CD4-positive, alpha-beta T cell treated with Interleukin-6 at 100 ng/mL for 8 hours (primary cell): Measurements from ENCODE around the gene EFHD2.
"Not testable (repeated sequence)": the region's sequence is repeated elsewhere in the genome, so short reads cannot be mapped to it uniquely, and the experiment has no call there.

Experiments used
- DNase-seq: peaks from one replicate; pipeline ENCODE4 v3.0.0-alpha.2; 2020; ENCODE audit warnings: mixed read lengths, low spot score

Gene EFHD2

DNA sequence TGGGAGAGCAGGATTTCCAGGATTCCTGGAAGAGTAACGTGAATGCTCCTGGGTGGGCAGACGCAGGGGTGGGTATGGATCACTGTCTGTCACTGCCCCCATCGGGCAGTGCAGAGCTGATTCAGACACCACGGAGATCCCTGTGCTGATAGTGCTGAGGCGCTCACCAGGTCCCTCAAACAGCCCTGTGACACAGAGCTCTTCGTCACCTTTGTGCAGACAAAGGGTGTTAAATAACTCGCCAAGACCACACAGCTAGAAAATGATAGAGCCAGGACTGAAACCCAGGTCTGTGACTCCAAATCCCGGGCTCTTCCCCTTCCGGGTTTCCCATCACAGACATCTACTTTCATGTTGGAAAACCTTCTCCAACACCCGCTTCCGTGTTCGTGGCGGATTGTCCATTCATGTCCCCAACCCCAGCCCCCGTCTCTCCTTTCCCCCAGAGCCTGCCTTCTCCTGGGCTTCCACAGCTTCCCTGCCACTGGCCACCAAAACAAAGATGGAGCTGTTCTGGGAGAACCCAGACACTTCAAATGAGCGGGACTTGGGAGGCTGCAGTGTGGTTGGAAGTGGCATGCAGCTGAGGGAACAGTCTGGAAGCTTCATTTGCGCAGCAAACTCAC is 2.6 kb downstream of the EFHD2 start:
- DNase-seq, result peak; percentile 43

DNA sequence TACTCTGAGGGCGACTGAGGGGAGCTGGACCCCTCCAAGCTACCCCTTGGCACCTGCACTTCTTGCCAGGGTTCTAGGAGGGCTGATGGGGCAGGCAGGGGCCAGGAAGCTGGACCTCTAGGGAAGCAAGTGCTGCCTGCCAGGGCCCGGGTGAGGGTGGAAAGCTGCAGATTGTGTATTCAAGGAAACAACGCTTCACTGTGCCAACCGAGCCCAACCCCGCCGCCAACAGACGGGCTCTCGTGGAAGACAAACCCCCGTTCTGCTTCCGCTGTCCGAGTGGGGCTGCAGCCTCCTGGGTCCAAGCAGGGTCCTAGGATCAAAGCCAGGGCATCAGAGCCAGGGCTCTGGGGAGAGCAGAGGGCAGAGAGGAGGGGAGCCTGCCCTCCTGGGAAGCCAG is 3.2 kb downstream of the EFHD2 start:
- no peak for DNase-seq

DNA sequence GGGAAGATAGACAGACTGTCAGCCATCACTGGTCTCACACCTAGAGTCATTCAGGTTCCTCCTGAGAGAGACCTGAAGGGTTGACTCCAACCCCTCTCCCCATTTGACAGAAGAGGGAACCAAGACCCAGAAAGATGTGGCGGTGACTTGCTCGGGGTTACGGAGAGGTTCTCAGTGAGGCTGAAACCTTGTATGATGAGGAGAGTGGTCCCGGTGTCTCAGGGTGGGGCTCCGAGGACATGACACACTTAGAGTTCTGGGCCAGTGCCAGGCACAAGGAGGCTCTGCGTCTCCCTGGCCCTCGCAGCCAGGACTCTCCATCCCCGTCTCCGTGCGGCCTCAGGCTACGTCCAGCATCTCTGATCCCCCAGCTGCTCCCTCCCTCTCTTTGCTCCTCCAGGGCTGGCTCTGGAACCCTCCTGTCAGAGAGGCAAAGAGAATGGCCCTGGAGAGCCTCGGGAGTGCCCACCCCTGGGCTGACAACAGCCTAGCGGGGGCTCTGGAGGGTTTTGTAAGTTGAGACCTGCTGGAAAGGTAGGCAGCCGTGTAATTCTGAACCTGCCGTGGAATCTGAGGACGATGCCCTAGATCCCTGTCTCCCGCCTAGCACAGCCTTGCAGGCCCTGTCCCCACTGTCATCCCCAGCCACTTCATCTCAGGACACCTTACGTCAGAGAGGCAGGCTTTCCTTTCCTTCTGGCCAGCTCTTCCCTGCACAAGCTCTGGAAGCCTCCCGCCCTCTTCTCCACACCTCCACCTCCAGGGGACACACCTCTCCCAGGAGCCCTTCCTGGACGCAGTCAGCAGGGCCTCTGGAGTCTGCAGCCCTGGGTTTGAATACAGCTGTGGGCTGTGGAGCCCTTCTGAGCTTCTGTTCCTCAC is 4.1 kb downstream of the EFHD2 start:
- DNase-seq, result no peak

DNA sequence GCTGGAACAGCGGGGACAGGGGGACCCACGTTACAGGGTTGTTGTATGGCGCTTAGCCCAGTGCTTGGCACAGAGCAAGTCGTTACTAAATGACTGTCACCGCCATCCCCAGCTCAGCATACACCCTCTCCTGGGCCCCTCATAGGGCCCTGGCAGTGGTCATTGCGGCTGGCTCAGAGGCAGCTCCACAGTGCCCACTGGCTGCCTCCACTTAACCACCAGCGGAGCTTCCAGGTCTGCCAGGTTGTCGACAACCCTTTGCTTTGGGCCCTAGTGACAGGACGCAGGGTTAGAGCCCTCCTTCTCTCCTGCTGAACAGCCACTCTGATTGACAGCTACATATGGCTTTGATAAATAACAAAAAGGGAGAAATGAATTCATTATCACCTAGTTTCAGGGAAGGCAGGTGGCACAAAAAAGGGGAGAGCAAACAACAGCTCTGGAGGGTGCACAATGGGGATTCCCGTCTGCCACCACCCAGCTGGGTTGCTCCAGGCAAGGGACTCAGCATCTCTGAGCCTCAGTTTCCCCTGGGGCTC is 4.8 kb downstream of the EFHD2 start:
- DNase-seq, result no peak

DNA sequence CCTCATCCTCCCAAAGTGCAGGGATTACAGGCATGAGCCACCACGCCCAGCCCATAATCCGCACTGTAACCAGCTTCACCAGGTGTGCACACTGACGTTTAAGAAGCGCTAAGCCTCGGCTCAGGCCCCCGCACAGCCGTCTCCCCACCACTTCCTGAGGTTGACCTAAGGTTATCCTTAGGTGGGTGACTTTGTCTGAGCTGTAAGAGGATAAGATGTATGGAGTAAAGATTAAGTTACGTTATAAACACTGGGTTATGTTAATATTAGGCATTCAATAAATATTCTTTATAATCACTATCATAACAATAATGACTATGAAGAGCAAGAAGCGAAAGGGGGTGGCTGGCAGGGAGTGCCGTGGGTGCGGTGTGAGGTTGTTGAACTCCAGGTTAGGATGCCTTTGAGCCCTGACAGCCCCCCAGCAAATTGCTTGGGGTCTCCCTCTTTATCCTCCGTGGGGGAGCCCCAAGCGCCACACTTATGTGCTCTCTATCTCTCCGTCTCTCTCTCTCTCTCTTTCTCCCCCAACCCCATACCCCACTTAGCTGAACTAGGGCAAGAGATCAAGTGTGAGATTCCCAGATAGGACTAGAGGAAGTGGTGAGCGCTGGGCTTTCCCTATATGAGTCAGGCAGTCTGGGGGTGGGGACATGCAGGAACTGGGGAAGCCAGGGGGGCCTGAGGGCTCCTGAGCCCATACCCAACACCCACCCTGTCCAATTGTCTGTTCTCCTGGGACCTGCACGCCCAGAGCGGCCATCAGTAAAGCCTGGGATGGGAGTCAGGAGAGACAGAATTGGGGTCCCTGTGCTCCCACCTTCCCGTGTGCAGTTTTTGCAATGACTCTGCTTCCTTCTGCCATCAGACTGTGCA is 7.6 kb downstream of the EFHD2 start:
- DNase-seq, result peak; percentile 74

- no peak for DNase-seq
These were observed 9.3 kb downstream of the EFHD2 start for GRCh38 chr1:15418806-15419515.

- DNase-seq, result no peak
These were observed 11.3 kb downstream of the EFHD2 start for GRCh38 chr1:15420853-15421465.

- no peak for DNase-seq
These were observed 13.2 kb downstream of the EFHD2 start for GRCh38 chr1:15422871-15423270.

- no peak for DNase-seq
These were observed 13.8 kb downstream of the EFHD2 start for GRCh38 chr1:15423355-15424077.

DNA sequence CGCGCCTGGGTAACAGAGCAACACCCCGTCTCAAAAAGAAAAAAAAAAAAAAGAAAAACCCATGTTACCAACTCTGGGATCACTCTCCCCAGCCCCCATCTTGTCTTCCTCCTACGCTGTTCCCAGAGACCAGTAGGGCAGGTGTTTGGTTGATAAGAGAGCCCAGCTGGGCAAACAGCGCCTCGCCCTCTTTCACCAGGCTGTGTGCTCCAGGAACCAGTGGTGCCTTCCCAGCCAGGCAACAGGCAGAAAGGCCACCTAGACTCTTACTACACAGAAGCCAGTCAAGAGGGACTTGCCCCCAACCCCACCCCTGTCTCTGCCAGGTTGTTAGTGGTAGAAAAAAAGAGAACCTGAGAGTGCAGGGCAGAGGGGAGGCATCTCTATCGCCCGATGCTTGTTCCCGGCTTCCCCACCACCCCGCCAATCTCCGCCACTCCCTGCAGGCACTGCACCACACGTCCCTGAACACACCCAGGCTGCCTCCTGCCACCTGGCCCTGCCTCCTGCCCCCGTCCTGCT is 14.5 kb downstream of the EFHD2 start:
- no peak for DNase-seq

- no peak for DNase-seq
These were observed 15.3 kb downstream of the EFHD2 start for GRCh38 chr1:15424981-15425380.

DNA sequence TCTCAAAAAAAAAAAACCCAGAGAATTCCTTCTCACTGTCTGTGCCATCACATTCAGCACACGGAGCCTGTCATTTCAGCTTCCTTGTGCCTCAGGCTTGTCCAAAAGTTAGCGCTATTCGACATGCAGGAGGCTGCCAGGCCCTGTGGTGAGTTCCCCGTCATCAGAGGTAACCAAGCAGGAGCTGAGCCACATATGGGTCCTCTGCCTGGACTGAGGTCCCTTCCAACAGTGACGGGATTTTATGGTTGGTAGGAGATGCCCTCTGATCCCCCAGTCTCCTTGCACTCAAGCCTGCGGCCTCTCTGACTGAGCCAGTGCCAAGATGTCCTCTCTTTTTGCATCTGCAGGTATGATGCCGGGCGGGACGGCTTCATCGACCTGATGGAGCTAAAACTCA is 15.8 kb downstream of the EFHD2 start:
- no peak for DNase-seq

- DNase-seq, result no peak
These were observed 16.3 kb downstream of the EFHD2 start for GRCh38 chr1:15425958-15426357.

DNA sequence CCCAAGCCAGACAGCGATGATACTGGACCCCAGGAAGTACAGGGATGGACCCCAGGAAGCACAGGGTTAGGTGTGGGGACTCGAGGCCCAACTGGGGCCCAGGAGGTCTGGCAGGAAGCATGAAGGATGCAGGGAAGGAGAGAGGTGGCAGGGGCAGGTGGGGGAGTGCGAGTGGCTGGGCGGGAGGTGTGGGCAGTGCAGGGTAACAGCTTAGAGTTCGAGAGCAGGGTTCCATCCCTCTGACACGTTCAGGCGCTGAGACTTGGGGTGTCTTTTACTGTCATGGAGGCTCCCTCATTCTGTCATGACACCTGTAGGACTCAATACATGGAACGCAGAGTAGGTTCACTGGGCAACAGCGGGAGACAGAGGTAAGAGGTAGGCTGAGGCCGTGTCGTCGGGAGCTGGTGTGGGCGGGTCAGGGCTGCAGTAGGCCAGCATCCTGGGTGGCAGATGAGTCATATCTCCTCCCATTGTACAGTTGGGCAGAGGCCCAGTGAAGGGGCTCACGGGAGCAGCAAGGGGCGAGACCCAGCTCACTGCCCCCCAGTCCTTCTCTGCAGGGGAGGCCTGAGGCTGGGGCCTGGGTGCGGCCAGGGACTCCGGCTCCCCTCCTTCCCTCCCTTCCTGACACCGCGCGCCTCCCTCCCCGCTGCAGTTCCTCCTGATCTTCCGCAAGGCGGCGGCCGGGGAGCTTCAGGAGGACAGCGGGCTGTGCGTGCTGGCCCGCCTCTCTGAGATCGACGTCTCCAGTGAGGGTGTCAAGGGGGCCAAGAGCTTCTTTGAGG is 17.0 kb downstream of the EFHD2 start:
- DNase-seq, result no peak

DNA sequence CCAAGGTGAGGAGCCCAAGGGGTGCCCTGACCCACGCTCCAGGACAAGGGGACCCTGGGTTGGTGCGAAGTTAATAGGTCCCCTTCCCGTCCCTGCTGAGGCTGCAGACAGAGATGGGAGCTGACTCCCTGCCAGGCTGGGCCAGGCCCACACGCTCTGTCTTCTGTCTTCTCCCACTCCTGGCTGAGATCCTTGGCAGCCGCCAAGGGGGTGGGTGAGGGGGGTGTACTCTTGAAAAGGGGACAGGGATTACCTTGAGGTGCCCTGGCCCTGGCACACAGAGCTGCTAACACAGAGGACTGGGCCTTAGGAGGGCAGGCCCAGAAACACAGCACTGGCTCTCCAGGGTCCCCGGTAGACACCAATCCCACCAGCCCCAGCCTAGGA is 17.6 kb downstream of the EFHD2 start:
- no peak for DNase-seq

DNA sequence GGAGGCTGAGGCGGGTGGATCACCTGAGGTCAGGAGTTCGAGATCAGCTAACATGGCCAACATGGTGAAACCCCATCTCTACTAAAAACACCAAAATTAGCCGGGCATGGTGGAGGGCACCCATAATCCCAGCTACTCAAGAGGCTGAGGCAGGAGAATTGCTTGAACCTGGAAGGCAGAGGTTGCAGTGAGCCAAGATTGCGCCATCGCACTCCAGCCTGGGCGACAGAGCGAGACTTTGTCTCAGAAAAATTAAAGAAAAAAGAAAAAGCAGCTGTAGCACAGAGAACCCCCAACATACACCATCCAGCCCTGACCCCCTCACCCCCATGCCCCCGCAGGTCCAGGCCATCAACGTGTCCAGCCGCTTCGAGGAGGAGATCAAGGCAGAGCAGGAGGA is 18.6 kb downstream of the EFHD2 start:
- not testable (repeated sequence) for DNase-seq

DNA sequence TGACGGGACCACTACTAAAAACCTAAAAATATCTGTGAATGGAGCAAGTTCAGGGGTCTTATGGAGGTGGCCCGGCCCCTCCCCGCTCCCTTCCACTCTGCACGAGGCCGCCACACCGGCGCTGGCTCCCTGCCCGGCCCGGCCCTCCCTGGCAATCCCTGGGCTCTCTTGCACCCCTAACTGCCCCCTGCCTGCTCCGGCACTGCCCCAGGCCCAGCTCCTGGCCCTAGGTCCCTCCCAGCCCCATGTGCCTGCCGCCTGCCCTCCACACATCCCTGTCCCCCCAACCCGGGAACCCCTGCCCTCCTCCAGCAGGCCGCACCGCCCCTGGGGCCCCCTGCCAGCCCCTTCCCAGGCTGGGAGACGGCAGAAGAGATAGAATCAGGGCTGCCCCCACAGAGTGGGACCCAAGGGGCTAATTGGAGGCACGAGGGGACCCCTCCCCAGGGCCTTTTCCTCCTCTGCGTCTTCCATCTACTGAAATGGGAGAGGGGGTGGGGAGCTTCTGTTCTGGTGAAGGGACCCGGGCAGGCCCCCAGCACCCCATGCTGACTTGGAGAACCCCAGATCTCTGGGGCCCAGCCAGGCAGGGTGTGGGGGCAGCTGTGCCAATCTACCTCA is 19.2 kb downstream of the EFHD2 start:
- no peak for DNase-seq

DNA sequence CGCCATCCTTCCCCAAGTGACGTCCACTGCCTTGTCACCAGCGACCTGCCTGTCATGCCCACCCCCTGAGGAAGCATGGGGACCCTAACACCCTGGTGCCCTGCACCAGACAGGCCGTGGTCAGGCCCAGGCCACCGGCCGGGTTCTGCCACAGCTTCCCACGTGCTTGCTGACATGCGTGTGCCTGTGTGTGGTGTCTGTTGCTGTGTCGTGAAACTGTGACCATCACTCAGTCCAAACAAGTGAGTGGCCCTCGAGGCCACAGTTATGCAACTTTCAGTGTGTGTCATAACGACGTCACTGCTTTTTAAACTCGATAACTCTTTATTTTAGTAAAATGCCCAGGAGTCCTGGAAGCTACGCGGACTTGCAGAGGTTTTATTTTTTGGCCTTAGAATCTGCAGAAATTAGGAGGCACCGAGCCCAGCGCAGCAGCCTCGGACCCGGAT is 20.0 kb downstream of the EFHD2 start:
- no peak for DNase-seq
